ENCODE measurements around the gene GPR35. TPM values are rescaled to one million over a fixed set of nuclear protein-coding genes. Genes with fewer than 3 reads are reported as not detected.

Gene GPR35
- total and polyA plus RNA-seq, 4 donors: 0.30 to 2.4 (median 0.44) TPM

- 85% methylated on average over 13 of the region's 13 CpGs for WGBS
- Histone ChIP-seq H3K36me3 (ENCODE audit: control insufficient read depth in 4 of 4, insufficient read depth in 3 of 4, low read depth in 1 of 4, low read length in 3 of 4) (no peaks in the 10 kb centered on the region), H3K4me1 (ENCODE audit: control insufficient read depth in 4 of 4, insufficient read depth in 4 of 4, low read length in 3 of 4) (no peaks in the 10 kb centered on the region), H3K27ac (ENCODE audit: low read depth in 1 of 2, low read length in 2 of 2) (no peak overlapping the region), H3K4me3 (ENCODE audit: low read depth in 1 of 3, low read length in 3 of 3) (no peak overlapping the region), H3K27me3 (ENCODE audit: control insufficient read depth in 4 of 4, insufficient read depth in 4 of 4, low read length in 3 of 4) (peaks cover 0 to 5% (median 2%) of the 10 kb centered on the region in 4 donors), H3K9me3 (ENCODE audit: control insufficient read depth in 4 of 4, low read length in 3 of 4) (no peaks in the 10 kb centered on the region), H3K9ac (ENCODE audit: low read depth in 1 of 2, low read length in 2 of 2) (no peak overlapping the region)
- TF ChIP-seq FOXA2 (IDR thresholded peaks at IDR 0.05) (no peak), NR2F2 (IDR thresholded peaks at IDR 0.05) (no peak), SP1 (IDR thresholded peaks at IDR 0.05) (no peak), MAX (IDR thresholded peaks at IDR 0.05) (no peak), YY1 (IDR thresholded peaks at IDR 0.05) (no peak), CTCF (IDR thresholded peaks at IDR 0.05; ENCODE audit: low read depth, low read length, missing input control) (no peak), JUND (IDR thresholded peaks at IDR 0.05) (no peak), RXRA (IDR thresholded peaks at IDR 0.05) (no peak), GABPA (IDR thresholded peaks at IDR 0.05 in 1 of 2, conservative IDR thresholded peaks at IDR 0.05 in 1 of 2) (no peak), HNF4G (IDR thresholded peaks at IDR 0.05) (no peak), RAD21 (IDR thresholded peaks at IDR 0.05) (no peak), ZBTB33 (IDR thresholded peaks at IDR 0.05) (no peak), TAF1 (conservative IDR thresholded peaks at IDR 0.05) (no peak), FOXA1 (IDR thresholded peaks at IDR 0.05) (no peak), REST (IDR thresholded peaks at IDR 0.05) (no peak), HNF4A (conservative IDR thresholded peaks at IDR 0.05) (no peak), EGR1 (IDR thresholded peaks at IDR 0.05; ENCODE audit: low read depth in 2 of 2) (no peak), ATF3 (IDR thresholded peaks at IDR 0.05) (no peak)
- no peak for DNase-seq (ENCODE audit: low spot score)
Observed at GRCh38 chr2:240650254-240650965, 25.1 kb downstream of the GPR35 start.
